ENCODE results near the gene AP3B2. TPM values are rescaled to one million over a fixed set of nuclear protein-coding genes. Genes with fewer than 3 reads are reported as not detected.

Gene AP3B2
- total RNA-seq, 3 donors from 2014 or later: 0.67 to 5.4 (median 1.9) TPM

DNA sequence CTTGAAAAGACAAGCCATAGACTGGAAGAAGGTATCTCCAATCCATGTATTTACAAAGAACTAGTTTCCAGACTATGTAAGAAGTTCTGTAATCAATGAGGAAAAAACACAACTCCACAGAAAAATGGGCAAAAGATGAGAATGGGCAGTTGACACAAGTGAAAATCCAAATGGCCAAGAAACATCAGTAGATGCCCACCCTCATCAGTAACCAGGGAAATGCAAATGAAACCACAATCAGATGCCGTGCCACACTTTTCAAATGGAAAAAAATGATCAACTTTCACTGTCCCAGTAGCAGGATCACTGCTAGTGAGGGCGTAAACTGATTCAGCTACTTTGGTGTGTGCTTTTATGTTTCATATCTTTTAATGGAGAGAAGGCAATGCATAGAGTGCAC is 58.0 kb downstream of the AP3B2 start:
- Histone ChIP-seq H3K36me3 (ENCODE audit: low read depth) (no peaks in the 10 kb centered on the region), H3K9me3 (no peaks in the 10 kb centered on the region), H3K4me1 (ENCODE audit: low read depth) (peaks cover 8% of the 10 kb centered on the region), H3K4me3 (no peak overlapping the region)
- TF ChIP-seq, protein P1, sequence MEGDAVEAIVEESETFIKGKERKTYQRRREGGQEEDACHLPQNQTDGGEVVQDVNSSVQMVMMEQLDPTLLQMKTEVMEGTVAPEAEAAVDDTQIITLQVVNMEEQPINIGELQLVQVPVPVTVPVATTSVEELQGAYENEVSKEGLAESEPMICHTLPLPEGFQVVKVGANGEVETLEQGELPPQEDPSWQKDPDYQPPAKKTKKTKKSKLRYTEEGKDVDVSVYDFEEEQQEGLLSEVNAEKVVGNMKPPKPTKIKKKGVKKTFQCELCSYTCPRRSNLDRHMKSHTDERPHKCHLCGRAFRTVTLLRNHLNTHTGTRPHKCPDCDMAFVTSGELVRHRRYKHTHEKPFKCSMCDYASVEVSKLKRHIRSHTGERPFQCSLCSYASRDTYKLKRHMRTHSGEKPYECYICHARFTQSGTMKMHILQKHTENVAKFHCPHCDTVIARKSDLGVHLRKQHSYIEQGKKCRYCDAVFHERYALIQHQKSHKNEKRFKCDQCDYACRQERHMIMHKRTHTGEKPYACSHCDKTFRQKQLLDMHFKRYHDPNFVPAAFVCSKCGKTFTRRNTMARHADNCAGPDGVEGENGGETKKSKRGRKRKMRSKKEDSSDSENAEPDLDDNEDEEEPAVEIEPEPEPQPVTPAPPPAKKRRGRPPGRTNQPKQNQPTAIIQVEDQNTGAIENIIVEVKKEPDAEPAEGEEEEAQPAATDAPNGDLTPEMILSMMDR (IDR thresholded peaks at IDR 0.05): no peak
- intact Hi-C loops (cut with DNase I, micrococcal nuclease): no loop called here
- no peak for DNase-seq
- ATAC-seq: no peak

DNA sequence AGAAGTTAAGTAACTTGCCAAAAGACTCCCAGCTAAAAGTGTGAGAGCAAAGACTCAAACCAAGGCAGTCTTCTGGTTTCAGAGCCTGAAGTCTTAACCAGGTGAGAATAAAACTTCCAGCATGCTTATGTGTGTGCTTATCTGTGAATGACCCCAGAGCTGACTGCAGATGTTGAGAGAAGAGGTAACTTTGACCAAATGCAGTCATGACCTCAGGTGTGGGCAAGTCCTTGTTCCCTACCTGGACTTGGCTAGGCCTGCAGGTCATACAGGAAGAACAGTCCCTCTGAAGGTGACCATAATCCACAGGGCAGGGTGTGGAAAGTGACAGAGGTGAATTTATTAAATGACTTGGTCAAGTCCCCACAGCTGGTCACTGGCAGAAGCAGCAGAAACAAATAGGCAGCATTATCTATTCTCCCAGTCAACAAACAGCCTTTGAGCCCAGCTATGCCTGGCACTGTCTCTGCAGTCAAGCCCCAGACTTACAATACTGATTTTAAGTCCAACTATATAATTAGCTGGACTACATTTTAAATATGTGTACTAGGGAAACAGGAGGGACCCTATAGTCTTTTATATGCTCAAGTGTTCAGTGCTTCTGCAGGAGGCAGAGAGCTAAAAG is 59.5 kb downstream of the AP3B2 start:
- H3K36me3 ChIP-seq (ENCODE audit: low read depth): no peaks in the 10 kb centered on the region
- no peak for DNase-seq
- ATAC-seq: no peak
- no peak overlapping the region for H3K4me3 ChIP-seq
- no peaks in the 10 kb centered on the region for H3K9me3 ChIP-seq
- H3K4me1 ChIP-seq (ENCODE audit: low read depth): peaks cover 8% of the 10 kb centered on the region
- intact Hi-C loops (cut with DNase I, micrococcal nuclease): no loop called here
- TF ChIP-seq, protein P1 (IDR thresholded peaks at IDR 0.05): no peak

DNA sequence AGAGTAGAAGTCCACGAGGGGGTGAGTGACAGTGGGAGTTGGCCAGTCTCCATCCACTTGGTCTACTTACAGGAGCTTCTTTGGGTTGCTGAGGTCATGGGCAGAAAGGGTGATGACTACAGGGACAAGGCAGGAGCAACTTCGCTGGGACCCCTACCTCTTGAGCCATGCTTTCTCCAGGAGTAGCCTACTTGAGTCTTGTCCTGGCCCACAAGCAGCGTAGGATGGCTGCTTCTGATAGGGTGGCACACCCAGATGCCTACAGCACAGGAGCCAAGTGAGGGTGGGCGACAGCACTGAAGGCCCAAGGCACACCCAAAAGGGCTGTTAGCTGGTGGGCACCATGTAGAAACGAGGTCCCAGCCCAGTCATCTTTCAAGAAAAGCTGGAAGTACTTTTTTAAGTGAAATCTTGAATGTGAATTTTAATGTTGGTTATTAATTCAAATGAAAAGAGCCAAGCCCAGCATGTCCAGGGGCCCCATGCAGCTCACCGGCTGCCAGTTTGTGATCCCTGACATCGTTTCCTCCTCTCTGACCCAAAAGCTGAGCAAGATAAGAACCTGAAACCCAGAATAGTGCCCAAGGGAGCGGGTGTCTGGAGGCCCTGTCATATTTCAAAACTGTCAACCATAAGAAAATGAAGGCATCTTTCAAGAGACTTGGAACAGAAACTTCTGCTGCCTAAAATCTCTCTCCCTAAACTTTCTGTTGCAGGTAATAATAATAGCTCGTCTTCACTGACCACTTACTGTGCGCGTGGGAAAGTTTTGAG is 60.3 kb downstream of the AP3B2 start:
- DNase-seq: no peak
- TF ChIP-seq, protein P1 (IDR thresholded peaks at IDR 0.05): no peak
- intact Hi-C loops (cut with DNase I, micrococcal nuclease): no loop called here

DNA sequence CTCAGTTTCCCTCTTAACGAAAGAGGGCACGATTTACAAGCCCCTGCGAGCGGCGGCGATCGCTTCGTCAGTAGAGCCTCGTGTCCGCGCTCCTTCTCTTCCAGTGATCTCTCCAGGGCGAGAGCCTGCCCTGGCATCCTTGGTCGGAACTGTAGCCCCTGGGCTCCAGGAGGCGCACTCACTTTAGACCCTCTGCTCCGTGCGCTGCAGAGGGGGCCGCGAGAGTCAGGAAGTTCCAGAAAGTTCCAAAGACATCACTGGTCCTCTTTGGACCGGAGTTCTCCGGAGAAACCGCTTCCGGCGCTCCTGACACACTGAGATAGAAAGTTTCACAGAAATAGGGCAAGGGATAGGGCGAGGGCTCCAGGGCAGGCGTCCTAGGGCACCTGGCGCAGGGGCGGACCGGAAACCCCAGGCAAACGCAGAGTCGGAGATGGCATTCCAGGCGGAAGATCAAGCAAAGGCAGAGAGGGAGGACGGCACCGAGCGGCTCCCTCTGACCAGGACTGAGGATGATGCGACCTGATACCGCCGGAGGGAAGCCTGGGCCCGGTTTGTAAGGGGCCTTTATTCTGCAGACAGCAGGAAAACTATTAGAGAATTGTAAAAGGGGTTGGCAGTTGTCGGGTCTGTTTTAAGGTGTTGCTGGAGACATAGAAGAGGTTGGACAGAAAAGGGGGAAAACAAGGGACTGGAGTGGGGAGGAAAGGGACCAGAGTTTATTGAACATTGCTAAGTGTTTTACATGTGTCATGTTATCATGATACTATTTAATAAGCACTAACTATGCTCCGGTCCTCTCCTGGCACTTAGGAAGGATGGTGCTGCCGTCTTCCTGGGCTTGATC is 61.2 kb downstream of the AP3B2 start:
- Histone ChIP-seq H3K36me3 (ENCODE audit: low read depth) (no peaks in the 10 kb centered on the region), H3K4me1 (ENCODE audit: low read depth) (peaks cover 8% of the 10 kb centered on the region), H3K9me3 (no peaks in the 10 kb centered on the region), H3K4me3 (no peak overlapping the region)
- intact Hi-C loops (cut with DNase I, micrococcal nuclease): no loop called here
- DNase-seq (no peak), ATAC-seq (no peak)
- TF ChIP-seq, protein P1 (IDR thresholded peaks at IDR 0.05): no peak

More for the DNA sequence above, 60.3 kb downstream of the AP3B2 start:
- Histone ChIP-seq H3K4me3 (no peak overlapping the region), H3K36me3 (ENCODE audit: low read depth) (no peaks in the 10 kb centered on the region), H3K4me1 (ENCODE audit: low read depth) (peaks cover 8% of the 10 kb centered on the region), H3K9me3 (no peaks in the 10 kb centered on the region)
- ATAC-seq: no peak

DNA sequence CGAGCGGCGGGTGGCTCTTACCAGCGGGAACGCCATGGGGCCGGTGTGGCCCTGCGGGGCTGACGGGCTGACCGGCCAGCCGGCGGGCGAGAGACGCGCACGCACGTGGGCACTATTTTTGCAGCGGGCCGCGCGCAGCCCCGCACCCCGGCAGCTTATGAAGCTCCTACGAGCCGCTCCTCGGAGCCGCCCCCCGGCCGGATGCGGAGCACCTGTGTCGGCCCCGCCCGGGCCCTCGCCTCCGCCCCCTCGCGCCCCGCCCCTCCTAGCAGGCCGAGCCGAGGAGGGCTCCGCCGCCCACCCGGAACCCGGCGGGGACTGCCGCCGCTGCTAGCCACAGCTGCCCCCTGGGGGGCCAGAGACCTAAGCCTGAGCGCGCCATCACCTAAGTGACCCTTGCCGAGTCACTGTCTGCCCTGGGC is 61.8 kb downstream of the AP3B2 start:
- Histone ChIP-seq H3K4me3 (no peak overlapping the region), H3K4me1 (ENCODE audit: low read depth) (peaks cover 8% of the 10 kb centered on the region), H3K9me3 (no peaks in the 10 kb centered on the region), H3K36me3 (ENCODE audit: low read depth) (no peaks in the 10 kb centered on the region)
- intact Hi-C loops (cut with DNase I, micrococcal nuclease): no loop called here
- TF ChIP-seq, protein P1 (IDR thresholded peaks at IDR 0.05): no peak
- DNase-seq (peak in 2 of 3 donors; percentile 9 to 31), ATAC-seq (peak; percentile 40)
